WTC11 (cell line): ENCODE results near the gene PON3.

Experiments used
- CREB1 ChIP-seq: sonication (generic); formaldehyde crosslinking; IDR thresholded peaks from 2 replicates; pipeline ENCODE4 v1.8.0; 2023; ENCODE audit warnings: mild to moderate bottlenecking, missing genetic modification reagents
- CREM ChIP-seq: sonication (generic); formaldehyde crosslinking; IDR thresholded peaks from 2 replicates; pipeline ENCODE4 v1.8.1; 2022; ENCODE audit warnings: mild to moderate bottlenecking, missing genetic modification reagents, moderate library complexity
- FOXJ3 ChIP-seq: sonication (generic); formaldehyde crosslinking; IDR thresholded peaks from 2 replicates; pipeline ENCODE4 v1.9.0; 2021; ENCODE audit warnings: missing genetic modification reagents, mild to moderate bottlenecking, borderline replicate concordance
- FOXK1 ChIP-seq: sonication (generic); formaldehyde crosslinking; IDR thresholded peaks from 2 replicates; pipeline ENCODE4 v1.8.0; 2022; ENCODE audit warnings: mild to moderate bottlenecking, moderate library complexity, missing genetic modification reagents
- NFE2L1 ChIP-seq: sonication (generic); formaldehyde crosslinking; IDR thresholded peaks from 2 replicates; pipeline ENCODE4 v1.8.1; 2023; ENCODE audit warnings: missing genetic modification reagents
- NR2C2 ChIP-seq: sonication (generic); formaldehyde crosslinking; IDR thresholded peaks from 2 replicates; pipeline ENCODE4 v1.8.0; 2022; ENCODE audit warnings: mild to moderate bottlenecking, missing genetic modification reagents
- TF ChIP-seq, protein P1 (sequence below): sonication (generic); formaldehyde crosslinking; conservative IDR thresholded peaks from 2 replicates; pipeline ENCODE4 v1.8.1; 2022; ENCODE audit warnings: mild to moderate bottlenecking, missing genetic modification reagents
- TF ChIP-seq, protein P2 (sequence below): fragments of 200-600 bp; IDR thresholded peaks from 2 replicates; pipeline ENCODE4 v1.8.0; 2022; ENCODE audit warnings: antibody characterized with exemption
- TF ChIP-seq, protein P3 (sequence below): sonication (generic); formaldehyde crosslinking; IDR thresholded peaks from 2 replicates; pipeline ENCODE4 v1.8.0; 2022; ENCODE audit warnings: mild to moderate bottlenecking, missing genetic modification reagents
- TF ChIP-seq, protein P4 (sequence below): sonication (generic); formaldehyde crosslinking; IDR thresholded peaks from 2 replicates; pipeline ENCODE4 v1.8.0; 2022; ENCODE audit warnings: mild to moderate bottlenecking, missing genetic modification reagents
- TF ChIP-seq, protein P5 (sequence below): fragments of 250-450 bp; sonication (Bioruptor Pico); conservative IDR thresholded peaks from 2 replicates; pipeline ENCODE4 v1.9.0; 2021; ENCODE audit warnings: mild to moderate bottlenecking

DNA sequence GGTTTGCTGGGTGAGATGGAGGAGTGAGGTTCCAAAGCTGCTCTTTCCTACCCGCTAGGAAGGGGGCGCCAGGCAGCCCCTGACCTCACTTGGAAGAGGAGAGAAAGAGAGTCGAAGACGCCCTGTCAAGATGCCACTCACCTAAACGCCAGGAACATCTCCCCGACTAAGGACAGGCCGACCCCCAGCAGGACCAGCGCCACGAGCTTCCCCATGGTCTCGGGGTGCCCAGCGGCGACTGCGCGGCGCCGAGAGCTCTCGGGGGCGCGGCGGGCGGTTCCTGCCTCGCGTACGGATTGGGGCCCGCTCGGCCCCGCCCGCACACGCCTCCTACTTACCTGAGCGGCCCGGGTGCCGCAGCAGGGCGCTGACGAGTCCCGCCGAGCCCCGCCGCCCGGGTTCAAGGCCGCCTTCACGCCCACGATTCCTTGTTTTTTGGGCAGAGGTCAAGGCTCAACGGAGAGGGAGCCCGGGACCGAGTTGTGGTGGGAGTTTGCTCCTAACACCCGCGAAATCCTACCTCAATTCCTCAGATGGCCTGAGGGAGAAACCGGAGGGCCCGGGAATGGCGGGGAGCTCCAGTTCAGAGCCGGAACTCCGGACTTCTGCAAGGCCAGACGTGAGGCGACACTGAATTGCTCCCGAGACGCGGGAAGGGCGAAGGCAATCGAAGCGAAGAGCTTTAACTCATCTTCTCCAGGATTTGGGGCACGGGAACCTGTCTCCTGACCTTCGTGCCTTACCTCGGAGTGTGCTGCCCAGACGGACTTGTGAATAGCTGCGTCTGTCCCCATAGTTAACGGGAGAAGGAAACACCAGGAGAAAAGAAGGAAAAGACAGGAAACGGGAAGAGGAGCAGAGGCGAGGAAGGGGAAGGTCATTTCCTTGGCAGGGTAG, at the start of gene PON3:
- TF ChIP-seq, protein P1, sequence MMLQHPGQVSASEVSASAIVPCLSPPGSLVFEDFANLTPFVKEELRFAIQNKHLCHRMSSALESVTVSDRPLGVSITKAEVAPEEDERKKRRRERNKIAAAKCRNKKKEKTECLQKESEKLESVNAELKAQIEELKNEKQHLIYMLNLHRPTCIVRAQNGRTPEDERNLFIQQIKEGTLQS (CRISPR knock-in tag) = no peak
- TF ChIP-seq NFE2L1 (CRISPR knock-in tag) (no peak), FOXK1 (CRISPR knock-in tag) (no peak), CREB1 (CRISPR knock-in tag) (no peak), NR2C2 (no peak), FOXJ3 (no peak), CREM (CRISPR knock-in tag) (no peak)
- TF ChIP-seq, protein P2, sequence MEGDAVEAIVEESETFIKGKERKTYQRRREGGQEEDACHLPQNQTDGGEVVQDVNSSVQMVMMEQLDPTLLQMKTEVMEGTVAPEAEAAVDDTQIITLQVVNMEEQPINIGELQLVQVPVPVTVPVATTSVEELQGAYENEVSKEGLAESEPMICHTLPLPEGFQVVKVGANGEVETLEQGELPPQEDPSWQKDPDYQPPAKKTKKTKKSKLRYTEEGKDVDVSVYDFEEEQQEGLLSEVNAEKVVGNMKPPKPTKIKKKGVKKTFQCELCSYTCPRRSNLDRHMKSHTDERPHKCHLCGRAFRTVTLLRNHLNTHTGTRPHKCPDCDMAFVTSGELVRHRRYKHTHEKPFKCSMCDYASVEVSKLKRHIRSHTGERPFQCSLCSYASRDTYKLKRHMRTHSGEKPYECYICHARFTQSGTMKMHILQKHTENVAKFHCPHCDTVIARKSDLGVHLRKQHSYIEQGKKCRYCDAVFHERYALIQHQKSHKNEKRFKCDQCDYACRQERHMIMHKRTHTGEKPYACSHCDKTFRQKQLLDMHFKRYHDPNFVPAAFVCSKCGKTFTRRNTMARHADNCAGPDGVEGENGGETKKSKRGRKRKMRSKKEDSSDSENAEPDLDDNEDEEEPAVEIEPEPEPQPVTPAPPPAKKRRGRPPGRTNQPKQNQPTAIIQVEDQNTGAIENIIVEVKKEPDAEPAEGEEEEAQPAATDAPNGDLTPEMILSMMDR = peak; percentile 40; the same call in 1 of the 2 replicates
- TF ChIP-seq, protein P3, sequence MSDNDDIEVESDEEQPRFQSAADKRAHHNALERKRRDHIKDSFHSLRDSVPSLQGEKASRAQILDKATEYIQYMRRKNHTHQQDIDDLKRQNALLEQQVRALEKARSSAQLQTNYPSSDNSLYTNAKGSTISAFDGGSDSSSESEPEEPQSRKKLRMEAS (CRISPR knock-in tag) = peak; percentile 36; the same call in 1 of the 2 replicates
- TF ChIP-seq, protein P4, sequence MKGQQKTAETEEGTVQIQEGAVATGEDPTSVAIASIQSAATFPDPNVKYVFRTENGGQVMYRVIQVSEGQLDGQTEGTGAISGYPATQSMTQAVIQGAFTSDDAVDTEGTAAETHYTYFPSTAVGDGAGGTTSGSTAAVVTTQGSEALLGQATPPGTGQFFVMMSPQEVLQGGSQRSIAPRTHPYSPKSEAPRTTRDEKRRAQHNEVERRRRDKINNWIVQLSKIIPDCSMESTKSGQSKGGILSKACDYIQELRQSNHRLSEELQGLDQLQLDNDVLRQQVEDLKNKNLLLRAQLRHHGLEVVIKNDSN (CRISPR knock-in tag) = no peak
- TF ChIP-seq, protein P5, sequence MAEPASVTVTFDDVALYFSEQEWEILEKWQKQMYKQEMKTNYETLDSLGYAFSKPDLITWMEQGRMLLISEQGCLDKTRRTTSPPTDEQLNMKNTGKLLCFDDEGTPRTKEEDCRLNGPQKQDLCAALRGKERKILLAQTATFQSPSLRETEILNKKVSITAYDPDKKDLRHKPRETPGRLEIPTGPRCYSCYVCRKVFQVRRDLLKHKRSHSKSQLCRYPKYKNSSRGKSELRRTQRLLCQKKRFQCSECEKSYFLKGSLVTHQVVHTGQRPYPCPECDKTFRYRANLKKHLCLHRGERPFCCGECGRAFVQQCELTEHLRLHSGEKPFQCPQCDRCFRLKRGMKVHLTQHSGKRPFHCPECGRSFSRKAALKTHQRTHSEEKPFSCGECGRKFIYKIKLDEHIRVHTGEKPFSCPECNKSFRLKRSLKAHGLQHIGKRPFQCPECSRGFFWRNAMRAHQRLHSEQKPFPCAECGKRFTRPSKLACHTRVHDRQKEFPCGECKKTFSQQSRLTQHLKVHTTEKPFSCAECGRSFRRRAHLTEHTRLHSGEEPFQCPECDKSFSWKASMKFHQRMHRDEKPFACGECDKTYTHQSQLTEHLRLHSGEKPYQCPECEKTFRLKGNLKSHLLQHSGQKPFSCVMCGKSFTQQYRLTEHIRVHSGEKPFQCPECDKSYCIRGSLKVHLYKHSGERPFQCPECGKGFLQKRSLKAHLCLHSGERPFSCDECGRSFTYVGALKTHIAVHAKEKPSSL = no peak
